Heart left ventricle (tissue), 13 donors: ENCODE measurements around the gene TMEM14A.

Experiments
- POLR2A ChIP-seq, 2 donors: fragments of 450-650 bp; IDR thresholded peaks; one replicate each; pipeline ENCODE4 v1.6.1; 2017; ENCODE audit warnings: antibody characterized with exemption in 2 of 2, mild to moderate bottlenecking in 2 of 2, moderate library complexity in 2 of 2
- TF ChIP-seq, protein P1 (sequence below), 12 donors: fragments of 200-600 bp; sonication (generic) in 4 of 12; IDR thresholded peaks; one replicate each; pipeline versions ENCODE4 v1.5.0 to v1.8.0; 2018 to 2022; ENCODE audit warnings: antibody characterized with exemption in 12 of 12, mild to moderate bottlenecking in 5 of 12
- donor health status: ischemic (EF 13 %, LVEDD 7.1; RV severe dilation, severe dysfunction).
- donor health status: DM: no; HTN: yes; CAD: no.
- donor health status: DM: no; HTN: no; CAD: no.
- donor health status: ischemic (EF 25% LVEDD 6.9; RV normal size, moderate dysfunction).
- donor health status: ischemic (EF 25% LVEDD 5.7; RV mildly dilated, moderate dysfunction).
- donor health status: ischemic (EF 35%, LVEDD 5.7; RV mildly dilated, moderate dysfunction).
- donor health status: nonischemic (EF 11% LVEDD 7.7; RV severe dilation, severe dysfunction).
- donor health status: DM: yes; HTN: yes; CAD: no.
- donor health status: PGD.
- donor health status: ischemic (EF 29% LVEDD 5.4; RV normal size, mild dysfunction).
- donor health status: nonischemic (EF 23%, LVEDD 6.1; RV moderate dilation, normal function).

DNA sequence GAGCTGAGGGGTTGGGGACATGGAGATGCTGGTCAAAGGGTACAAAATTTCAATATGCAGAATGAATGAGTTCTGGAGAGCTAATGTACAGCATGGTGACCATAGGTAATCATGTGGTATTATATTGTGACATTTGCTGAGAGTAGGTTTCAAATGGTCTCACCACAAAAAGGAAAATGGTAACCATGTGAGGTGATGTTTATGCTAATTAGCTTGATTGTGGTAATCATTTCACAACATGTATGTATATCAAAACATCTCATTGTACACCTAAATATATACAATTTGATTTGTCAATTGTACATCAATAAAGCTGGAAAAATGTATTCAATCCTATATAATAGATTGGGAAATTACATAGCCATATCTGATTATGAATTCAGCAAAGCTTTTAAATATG lies 29.5 kb upstream of the TMEM14A start:
- TF ChIP-seq, protein P1, sequence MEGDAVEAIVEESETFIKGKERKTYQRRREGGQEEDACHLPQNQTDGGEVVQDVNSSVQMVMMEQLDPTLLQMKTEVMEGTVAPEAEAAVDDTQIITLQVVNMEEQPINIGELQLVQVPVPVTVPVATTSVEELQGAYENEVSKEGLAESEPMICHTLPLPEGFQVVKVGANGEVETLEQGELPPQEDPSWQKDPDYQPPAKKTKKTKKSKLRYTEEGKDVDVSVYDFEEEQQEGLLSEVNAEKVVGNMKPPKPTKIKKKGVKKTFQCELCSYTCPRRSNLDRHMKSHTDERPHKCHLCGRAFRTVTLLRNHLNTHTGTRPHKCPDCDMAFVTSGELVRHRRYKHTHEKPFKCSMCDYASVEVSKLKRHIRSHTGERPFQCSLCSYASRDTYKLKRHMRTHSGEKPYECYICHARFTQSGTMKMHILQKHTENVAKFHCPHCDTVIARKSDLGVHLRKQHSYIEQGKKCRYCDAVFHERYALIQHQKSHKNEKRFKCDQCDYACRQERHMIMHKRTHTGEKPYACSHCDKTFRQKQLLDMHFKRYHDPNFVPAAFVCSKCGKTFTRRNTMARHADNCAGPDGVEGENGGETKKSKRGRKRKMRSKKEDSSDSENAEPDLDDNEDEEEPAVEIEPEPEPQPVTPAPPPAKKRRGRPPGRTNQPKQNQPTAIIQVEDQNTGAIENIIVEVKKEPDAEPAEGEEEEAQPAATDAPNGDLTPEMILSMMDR (IDR thresholded peaks at IDR 0.05), result no peak
- no peak for TF ChIP-seq POLR2A (IDR thresholded peaks at IDR 0.05)
